Heart right ventricle (tissue), 16 donors: ENCODE results near the gene MNT. TPM values are rescaled to one million over a fixed set of nuclear protein-coding genes. Genes with fewer than 3 reads are reported as not detected.

ENCODE experiments used
- ATAC-seq, 8 donors: fragments of 200-7000 bp; cut with Tn5 transposase; one replicate each; pipeline ENCODE4 v1.9.1; 2020; ENCODE audit warnings: mild to moderate bottlenecking in 8 of 8, moderate library complexity in 8 of 8, moderate number of reproducible peaks in 1 of 8
- DNase-seq, 2 donors: peaks; one replicate each; pipeline ENCODE4 v3.0.0-alpha.2; 2020
- H3K27ac ChIP-seq, 10 donors: fragments of 200-600 bp; sonication (generic) in 2 of 10; one replicate each; pipeline versions ENCODE4 v1.5.0 to v1.8.0; 2020 to 2022; ENCODE audit warnings: mild to moderate bottlenecking in 3 of 10
- H3K27me3 ChIP-seq, 7 donors: fragments of 200-600 bp; one replicate each; pipeline ENCODE4 v1.8.0; 2021 to 2022; ENCODE audit warnings: mild to moderate bottlenecking in 2 of 7
- H3K36me3 ChIP-seq, 9 donors: fragments of 200-600 bp; sonication (generic) in 1 of 9; one replicate each; pipeline versions ENCODE4 v1.5.0 to v1.8.0; 2020 to 2022; ENCODE audit warnings: mild to moderate bottlenecking in 2 of 9
- H3K4me1 ChIP-seq, 9 donors: fragments of 200-600 bp; sonication (generic) in 1 of 9; one replicate each; pipeline versions ENCODE4 v1.5.0 to v1.8.0; 2020 to 2022; ENCODE audit warnings: mild to moderate bottlenecking in 4 of 9
- H3K4me3 ChIP-seq, 10 donors: fragments of 200-600 bp; sonication (generic) in 2 of 10; one replicate each; pipeline versions ENCODE4 v1.5.0 to v1.8.0; 2020 to 2022; ENCODE audit warnings: mild to moderate bottlenecking in 7 of 10, moderate library complexity in 2 of 10
- H3K9me3 ChIP-seq, 11 donors: fragments of 200-600 bp in 10 of 11; sonication (generic) in 2 of 11; one replicate each; pipeline versions ENCODE4 v1.5.0 to v1.8.0; 2013 to 2022; ENCODE audit warnings: mild to moderate bottlenecking in 2 of 11, control low read depth in 1 of 11, moderate library complexity in 1 of 11
- CTCF ChIP-seq, 9 donors: fragments of 200-600 bp; sonication (generic) in 2 of 9; IDR thresholded peaks; one replicate each; pipeline versions ENCODE4 v1.5.0 to v1.8.0; 2021 to 2022; ENCODE audit warnings: antibody characterized with exemption in 9 of 9, mild to moderate bottlenecking in 5 of 9, moderate library complexity in 1 of 9
- WGBS, 2 donors: extraction: QIAGEN DNeasy Blood & Tissue Kit; methylation state at CpG; one replicate each; pipeline ENCODE4 v1.1.7; 2013; ENCODE audit warnings: inconsistent platforms in 1 of 2; 5-methylcytosine and 5-hydroxymethylcytosine counted together
- intact Hi-C, 10 donors: fragments of 100-400 bp; cut with DNase I; formaldehyde crosslinking; loops; one replicate each; pipeline versions ENCODE4 v1.11.1 to v1.14.2; 2022
- polyA plus RNA-seq, 2 donors: library from polyadenylated mRNA; stranded (reverse); fragments of 200-250 nt; gene quantifications; one replicate each; pipeline ENCODE4 v1.2.3, GENCODE V29; 2013
- total RNA-seq, 10 donors: library from RNA; stranded (reverse); fragmentation: NEBNext Ultra II Directional in 3 of 10; extraction: Animal tissue kit (Norgen Biotek cat#: 25700) in 3 of 10; gene quantifications; one replicate each; pipeline versions ENCODE4 v1.2.1 to v1.2.4, GENCODE V29; 2021 to 2023
- donor health status: Arrhythmogenic right ventricular cardiomyopathy.
- donor health status: ischemic (EF 13 %, LVEDD 7.1; RV severe dilation, severe dysfunction).
- donor health status: healthy with polysubstance abuse.
- donor health status: DM: no; HTN: yes; CAD: no.
- donor health status: DM: no; HTN: no; CAD: no.
- donor health status: ischemic (EF 25% LVEDD 6.9; RV normal size, moderate dysfunction).
- donor health status: ischemic (EF 25% LVEDD 5.7; RV mildly dilated, moderate dysfunction).
- donor health status: healthy.
- donor health status: DM: yes; HTN: yes; CAD: no.
- donor health status: Ischemic cardiomyopathy.
- donor health status: ischemic (EF 35%, LVEDD 5.7; RV mildly dilated, moderate dysfunction).
- donor health status: nonischemic (EF 11% LVEDD 7.7; RV severe dilation, severe dysfunction).
- donor health status: DM: yes; HTN: yes; CAD: no.
- donor health status: PGD.
- donor health status: ischemic (EF 29% LVEDD 5.4; RV normal size, mild dysfunction).
- donor health status: nonischemic (EF 23%, LVEDD 6.1; RV moderate dilation, normal function).

The MNT gene
- total and polyA plus RNA-seq, 12 donors = 5.0 to 14.1 (median 11.0) TPM

DNA sequence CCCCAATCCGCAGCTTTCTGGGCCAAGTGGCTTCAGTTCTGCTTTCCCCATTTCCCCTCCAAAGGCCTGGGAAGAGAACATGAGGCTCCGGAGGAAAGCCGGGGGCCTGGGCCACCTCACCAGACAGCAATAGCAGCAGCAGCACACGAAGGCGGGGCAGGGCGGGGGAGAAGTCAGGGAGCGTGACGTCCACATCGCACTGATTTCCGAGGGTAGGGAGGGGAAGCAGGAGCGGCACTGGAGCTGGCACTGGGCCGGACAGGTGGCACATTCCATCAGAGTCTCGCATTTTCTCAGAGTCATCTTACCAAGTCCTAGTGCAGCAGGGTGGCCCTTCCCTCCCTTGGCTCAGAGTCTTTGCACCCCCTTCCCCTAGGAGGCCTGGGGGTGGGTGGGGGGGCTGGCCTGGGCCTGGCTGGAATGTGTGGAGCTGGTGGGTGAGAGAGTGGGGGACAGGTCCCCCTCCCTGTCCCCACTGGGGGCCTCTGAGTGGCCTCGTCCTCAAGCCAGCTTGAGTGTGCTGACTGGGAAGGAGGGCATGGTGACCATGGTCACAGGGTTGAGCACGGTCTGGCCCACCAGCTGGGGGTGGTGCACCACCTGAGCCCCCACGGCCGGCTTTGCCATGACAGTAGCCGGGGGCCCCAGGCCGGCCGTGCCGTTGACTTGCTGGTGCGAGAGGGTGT is 14.3 kb downstream of the MNT start:
- Histone ChIP-seq H3K4me3 (no peak overlapping the region), H3K27me3 (no peaks in the 10 kb centered on the region), H3K9me3 (no peaks in the 10 kb centered on the region), H3K36me3 (peaks cover 0 to 46% (median 13%) of the 10 kb centered on the region in 9 donors), H3K4me1 (peaks cover 16 to 49% (median 34%) of the 10 kb centered on the region in 9 donors), H3K27ac (no peak overlapping the region)
- TF ChIP-seq CTCF (IDR thresholded peaks at IDR 0.05) = no peak
- intact Hi-C loops = loop anchor here in 1 of 10 donors (10.0 kb wide), 1 partner anchor 1658 kb away; no protein-coding TSS in a partner anchor
- ATAC-seq (no peak), DNase-seq (no peak)
- 86 to 87% methylated on average over 22 of the region's 22 CpGs for WGBS, 2 donors

- H3K27ac ChIP-seq = peak overlapping the region in 1 of 10 donors; percentile 31
- 61 to 67% methylated on average over 18 of the region's 18 CpGs for WGBS, 2 donors
- no peak overlapping the region for H3K4me3 ChIP-seq
- ATAC-seq = no peak
- peaks cover 0 to 56% (median 13%) of the 10 kb centered on the region in 9 donors for H3K36me3 ChIP-seq
- intact Hi-C loops = loop anchor here in 1 of 10 donors (10.0 kb wide), 1 partner anchor 1659 kb away; no protein-coding TSS in a partner anchor
- TF ChIP-seq CTCF (IDR thresholded peaks at IDR 0.05) = no peak
- no peak for DNase-seq
- H3K27me3 ChIP-seq = no peaks in the 10 kb centered on the region
- no peaks in the 10 kb centered on the region for H3K9me3 ChIP-seq
- peaks cover 6 to 39% (median 23%) of the 10 kb centered on the region in 9 donors for H3K4me1 ChIP-seq
Measured at GRCh38 chr17:2385240-2386210, 15.3 kb downstream of the MNT start.

DNA sequence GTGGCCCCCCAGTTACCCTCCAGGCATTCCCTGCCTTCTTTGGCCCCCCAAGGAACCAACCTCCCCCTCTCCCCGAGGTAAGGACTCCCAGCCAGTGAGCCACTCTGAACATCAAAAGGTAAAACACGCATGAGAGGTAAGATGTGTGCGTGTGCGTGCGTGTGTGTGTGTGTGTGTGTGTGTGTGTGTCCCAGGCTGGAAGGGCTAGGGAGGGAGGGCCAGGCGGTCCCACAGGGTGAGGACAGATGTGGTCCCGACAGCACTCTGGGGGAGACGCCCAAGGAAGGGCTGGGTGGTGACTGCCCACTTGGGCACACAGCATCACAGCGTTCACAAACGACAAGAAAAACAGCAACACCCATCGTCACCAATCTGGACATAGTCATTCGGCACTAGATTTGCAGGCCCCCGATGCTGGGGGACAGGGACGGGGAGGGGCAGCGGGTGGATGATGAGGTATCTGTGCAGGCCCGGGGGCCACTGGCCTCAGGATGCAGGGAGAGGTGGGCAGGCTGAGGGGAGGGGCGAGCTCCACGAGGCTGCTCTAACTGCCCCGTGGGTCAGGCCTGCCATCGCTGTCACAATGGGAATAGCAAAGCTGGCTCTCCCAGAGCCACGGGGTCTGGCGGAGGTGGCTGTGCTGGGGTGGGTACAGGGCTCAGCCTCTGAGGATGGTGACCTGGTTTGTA is 16.3 kb downstream of the MNT start:
- H3K36me3 ChIP-seq = peaks cover 0 to 57% (median 15%) of the 10 kb centered on the region in 9 donors
- no peak for TF ChIP-seq CTCF (IDR thresholded peaks at IDR 0.05)
- ATAC-seq (no peak), DNase-seq (no peak)
- no peak overlapping the region for H3K4me3 ChIP-seq
- no peaks in the 10 kb centered on the region for H3K9me3 ChIP-seq
- H3K27me3 ChIP-seq = no peaks in the 10 kb centered on the region
- 73% methylated on average over 22 of the region's 22 CpGs for WGBS, 2 donors
- H3K4me1 ChIP-seq = peaks cover 0 to 30% (median 14%) of the 10 kb centered on the region in 9 donors
- intact Hi-C loops = loop anchor here in 1 of 10 donors (10.0 kb wide), 1 partner anchor 1660 kb away; no protein-coding TSS in a partner anchor
- H3K27ac ChIP-seq = peak overlapping the region in 1 of 10 donors; percentile 31
